Embryonic facial prominence (tissue), 1 donor: Measurements from ENCODE around the gene CCDC102B.
A peak's percentile ranks its signal among the peaks of the same experiment; 100 is the strongest.
"Not testable (repeated sequence)": the region's sequence is repeated elsewhere in the genome, so short reads cannot be mapped to it uniquely, and the experiment has no call there.

Experiments
- DNase-seq: peaks from one replicate; pipeline ENCODE4 v3.0.0-alpha.2; 2016; ENCODE audit errors: extremely low spot score

The CCDC102B gene

DNA sequence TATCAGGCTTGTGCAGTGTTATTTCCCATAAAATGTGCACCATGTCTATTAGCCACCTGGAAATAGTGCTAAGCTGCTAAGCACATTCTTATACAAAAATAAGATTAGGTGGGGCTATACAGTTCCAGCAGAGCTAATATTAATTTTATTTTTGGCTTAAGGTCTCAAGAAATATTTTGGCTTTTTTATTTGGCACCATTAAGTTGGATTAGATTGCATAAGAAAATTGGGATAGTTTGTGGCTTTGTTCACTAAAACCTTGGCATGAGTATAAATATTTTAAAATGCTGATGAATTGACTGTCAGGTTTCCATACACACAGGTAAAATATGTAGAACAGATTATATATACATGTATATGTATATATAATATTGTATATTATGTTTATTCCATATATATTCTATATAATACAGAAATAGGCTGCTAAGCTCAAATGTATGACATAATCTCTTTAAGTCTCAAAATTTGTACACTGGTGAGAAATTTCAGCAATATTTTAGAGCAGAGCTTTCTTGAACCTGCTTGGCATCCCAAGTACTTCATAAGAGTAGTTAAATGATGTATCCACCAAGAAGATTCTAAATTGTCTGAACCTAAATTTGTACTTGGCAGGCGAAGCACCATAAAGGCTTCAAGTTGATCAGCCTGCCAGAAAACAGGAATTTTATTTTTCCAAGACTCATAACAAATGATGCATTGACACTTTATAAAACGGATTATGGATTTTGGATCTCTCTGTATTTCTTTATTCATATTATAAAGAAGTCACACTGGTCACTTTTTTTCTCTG is 32.6 kb downstream of the CCDC102B start:
- no peak for DNase-seq

DNA sequence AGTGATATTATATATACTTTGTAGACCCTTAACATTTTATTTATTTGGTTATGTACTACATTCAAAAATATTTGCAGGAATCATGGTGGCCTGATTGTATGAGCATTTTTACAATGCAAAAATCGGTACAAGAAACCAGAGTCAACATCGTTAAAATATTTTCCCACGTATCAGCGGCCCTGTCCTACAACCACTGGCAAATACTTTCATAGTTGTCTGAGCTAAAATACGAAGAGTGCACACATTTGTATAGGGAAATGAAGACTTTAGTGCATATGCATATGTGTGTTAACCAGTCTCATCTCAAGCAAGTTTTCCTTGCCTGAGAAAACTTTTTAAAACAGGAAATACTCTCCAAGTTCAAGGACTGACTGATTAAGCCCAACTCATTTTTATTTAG is 35.9 kb downstream of the CCDC102B start:
- DNase-seq: no peak

DNA sequence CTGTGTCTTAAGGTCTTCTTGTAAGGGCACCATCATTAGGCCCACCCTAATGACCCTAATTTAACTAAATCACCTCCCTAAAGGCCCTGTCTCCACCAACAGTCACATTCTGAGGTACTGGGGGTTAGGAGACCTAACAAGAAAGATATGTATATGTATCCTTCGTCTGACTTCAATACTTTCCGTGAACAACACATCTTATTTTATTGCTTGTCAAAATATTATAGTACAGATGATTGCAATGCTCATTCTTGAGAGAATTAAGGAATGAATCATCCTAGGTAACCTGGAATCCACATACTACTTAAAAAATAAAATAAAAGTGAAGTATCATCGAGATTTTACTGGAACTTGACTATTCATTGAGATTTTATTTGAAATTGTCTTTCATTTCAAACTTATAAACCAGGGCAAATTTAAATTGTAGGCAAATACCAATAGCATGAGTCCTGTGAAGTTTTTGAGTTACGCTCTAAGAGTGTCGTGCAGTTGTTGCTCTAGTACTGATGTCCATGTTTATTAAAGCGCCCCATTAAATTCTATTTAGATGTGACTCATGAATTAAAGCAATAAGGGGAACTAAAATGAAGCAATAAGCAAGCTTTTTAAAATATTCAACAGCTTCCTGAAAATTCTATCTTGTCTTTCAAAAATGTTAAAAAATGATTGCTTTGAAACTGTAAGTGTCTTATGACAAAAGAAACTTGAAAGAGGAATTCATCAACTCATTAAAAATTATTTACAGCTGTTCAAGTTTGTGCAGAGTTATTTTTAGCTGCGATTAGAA is 40.0 kb downstream of the CCDC102B start:
- no peak for DNase-seq

DNA sequence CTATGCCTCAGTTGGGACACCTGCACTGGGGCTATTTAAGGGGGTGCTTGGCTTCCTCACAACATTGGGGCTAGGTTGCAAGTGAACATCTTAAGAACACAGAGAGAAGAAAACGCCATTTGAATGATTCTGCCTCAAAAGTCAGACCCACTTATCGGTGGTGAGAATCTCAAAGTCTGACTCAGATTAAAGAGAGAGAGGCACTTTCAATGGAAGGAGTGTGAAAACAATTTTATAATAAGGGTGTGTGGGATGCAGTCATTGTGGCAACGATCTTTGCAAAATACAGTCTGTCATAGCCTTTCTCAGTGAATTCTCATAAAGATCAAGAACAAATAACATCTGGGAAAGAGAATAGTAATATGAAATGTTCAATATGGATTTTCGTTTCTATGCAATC is 41.8 kb downstream of the CCDC102B start:
- no peak for DNase-seq

DNA sequence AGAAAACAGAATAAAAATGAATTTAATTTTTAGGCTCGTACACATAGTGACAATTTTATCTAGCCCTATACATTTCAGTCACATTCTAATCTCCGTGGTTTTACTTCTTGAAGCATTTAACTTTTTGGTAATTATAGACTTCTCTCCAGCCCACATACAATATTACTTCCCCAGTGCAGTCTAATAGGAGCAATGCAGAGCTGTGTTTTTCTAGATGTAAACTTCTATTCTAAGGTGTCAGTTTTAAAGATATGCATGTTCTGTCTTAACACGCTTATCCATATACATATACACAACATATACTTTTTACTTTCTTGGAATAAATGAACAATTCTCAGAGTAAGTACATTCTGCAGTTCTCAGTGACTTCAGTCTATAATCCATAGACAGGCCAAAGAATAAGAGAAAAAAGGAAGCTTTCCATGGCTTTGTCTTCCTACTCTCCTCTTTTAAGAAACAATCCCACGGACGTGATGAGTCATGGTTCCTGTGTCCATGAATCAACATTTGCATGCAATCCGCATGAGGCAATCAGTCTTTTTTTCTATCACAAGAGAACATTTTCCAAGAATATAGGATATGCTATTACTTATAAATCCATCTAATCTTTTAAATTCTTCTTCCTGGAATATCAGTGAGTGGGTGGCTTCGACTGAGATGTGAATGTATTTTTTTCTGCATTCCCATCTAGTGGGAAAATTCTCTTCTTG is 42.8 kb downstream of the CCDC102B start:
- DNase-seq: no peak

- no peak for DNase-seq
Observed at GRCh38 chr18:68841301-68841700, 43.4 kb downstream of the CCDC102B start.

DNA sequence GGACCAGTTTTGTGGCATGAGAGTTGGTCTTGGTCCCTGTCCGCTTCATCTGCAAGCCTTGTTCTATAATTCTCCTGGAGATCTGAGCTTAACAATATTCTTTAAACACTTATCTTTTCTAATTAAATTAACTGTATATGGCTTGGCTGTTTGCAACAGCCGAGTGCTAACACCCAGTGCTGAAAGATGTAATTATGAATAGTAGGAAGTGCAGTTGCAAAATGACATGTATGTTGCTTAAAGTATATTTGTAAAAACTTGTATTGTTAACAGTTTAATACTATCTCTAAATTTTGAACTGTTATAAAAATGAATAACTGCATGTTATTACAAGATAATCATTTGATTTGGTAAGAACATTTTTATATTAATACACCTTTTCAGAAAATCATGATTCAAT is 45.1 kb downstream of the CCDC102B start:
- DNase-seq: no peak

- no peak for DNase-seq
Observed at GRCh38 chr18:68843473-68844089, 45.7 kb downstream of the CCDC102B start.

DNA sequence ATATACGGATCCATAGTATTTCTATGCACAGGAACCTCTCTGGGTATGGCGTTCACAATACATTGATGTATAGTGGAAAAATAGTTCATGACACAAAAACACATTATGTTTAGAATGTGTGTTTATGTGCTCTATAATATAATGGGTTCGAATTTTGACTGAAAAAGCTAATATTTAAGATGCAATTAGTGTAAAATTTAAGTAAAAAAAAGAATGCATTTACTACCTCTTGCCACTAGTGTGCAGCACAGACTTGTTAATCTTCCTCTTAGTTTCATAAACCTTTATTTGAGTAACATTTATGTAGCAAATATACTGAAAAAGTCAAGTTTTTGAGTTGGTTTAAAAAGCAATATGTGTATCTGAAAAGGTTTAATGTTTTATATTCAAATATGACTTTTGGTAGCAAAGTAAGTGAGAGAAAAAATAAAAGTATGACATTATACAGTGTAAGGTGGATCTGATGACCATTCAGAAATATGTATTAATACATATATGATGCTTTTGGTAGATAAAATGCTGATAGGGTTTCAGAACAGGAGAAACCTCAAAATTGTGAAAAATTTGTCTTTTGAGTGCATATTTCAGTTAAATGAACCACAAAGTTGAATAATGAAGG is 49.4 kb downstream of the CCDC102B start:
- peak; percentile 39 for DNase-seq

GRCh38 chr18:68848242-68848641 is 50.4 kb downstream of the CCDC102B start:
- no peak for DNase-seq

DNA sequence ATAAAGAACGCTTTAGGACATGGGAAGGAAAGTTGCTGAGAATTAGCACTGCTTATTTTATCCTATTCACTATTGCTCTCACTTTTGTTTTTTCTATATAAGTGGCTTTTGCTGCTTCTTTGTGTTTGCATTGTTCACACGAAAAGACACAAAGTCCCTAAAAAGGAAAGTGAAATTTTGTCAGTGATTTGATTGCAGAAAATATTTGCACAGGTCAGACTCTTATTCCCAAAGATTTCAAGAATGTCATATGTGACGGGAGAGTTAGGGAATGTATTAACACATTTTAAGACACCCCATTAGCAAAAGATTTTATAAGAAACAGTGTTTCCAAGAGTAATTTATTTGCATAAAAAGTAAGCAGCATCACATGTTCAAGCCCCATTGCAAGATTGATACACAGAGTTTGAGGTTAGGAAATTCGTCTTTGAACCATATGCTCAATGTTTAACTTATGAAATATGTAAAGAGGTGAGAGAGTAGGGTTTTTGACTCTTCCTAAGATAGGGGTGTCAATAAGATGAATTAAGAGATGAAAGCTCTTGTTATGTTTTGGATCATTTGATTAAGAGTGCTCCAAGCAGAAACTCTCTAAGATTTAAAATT is 57.0 kb downstream of the CCDC102B start:
- no peak for DNase-seq

DNA sequence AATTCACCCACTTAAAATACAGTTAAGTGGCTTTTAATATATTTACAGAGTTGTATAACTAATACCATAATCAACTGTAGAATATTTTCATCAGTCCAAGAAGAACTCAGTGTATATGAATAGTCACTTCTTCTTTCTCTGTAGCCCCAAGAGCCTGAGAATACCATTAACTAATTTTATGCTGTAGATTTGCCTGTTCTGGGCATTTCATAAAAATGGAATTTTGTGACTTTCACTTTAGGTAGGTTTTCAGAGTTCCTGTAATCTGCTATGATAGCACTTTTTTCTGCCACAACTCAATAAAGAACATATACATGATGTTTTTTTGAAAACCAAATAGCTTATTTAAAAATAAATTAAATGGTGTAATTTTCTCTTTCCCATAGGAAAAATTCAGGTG is 57.6 kb downstream of the CCDC102B start:
- no peak for DNase-seq

- DNase-seq: no peak
Observed at GRCh38 chr18:68861365-68861764, 63.5 kb downstream of the CCDC102B start.

DNA sequence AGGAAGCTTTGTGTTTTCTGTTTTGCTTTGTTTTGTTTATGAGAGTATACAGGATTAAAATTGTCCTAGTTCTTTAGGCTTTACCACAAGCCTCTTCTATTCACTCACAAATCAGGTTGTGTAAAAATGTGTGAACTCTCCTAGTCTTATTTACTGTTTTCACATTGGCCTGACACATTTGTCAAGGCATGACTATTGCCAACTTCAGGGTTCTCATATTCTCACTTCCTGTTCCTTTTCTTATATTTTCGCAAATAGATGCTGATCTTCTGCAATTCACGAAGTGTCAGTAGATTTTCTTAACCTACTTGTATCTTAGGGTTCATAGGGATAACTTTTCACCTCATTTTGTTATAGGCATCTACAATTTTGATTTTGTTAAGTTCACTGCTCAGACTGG is 67.1 kb downstream of the CCDC102B start:
- no peak for DNase-seq

GRCh38 chr18:68865503-68865902 is 67.6 kb downstream of the CCDC102B start:
- DNase-seq: no peak

- no peak for DNase-seq
Observed at GRCh38 chr18:68873003-68873402, 75.1 kb downstream of the CCDC102B start.

DNA sequence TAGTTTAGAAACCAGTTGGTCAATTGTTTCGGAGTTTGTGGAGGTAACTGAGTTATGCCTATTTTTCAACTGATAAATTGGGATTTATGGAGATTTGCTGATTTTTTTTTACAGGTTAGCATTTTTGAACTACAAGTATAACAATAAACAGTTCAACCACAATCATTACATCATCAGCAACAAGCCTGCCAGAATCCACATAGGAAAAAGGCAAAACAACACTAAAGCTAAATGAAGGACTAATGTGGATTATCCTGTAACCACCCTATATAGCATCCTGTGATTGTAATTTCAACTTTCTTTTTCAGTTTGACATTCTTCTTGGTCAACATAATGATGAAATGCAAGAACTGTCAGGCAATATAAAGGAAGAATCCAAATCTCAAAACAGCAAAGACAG is 76.5 kb downstream of the CCDC102B start:
- no peak for DNase-seq

DNA sequence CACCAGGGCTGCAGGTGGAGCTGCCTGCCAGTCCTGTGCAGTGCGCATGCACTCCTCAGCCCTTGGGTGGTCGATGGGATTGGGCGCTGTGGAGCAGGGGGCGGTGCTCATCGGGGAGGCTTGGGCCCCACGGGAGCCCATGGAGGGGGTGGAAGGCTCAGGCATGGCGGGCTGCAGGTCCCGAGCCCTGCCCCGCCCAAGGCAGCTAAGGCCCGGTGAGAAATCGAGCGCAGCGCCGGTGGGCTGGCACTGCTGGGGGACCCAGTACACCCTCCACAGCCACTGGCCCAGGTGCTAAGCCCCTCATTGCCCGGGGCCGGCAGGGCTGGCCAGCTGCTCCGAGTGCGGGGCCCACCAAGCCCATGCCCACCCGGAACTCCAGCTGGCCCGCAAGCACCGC is 82.1 kb downstream of the CCDC102B start:
- not testable (repeated sequence) for DNase-seq

- DNase-seq: no peak
Observed at GRCh38 chr18:68887410-68887809, 89.5 kb downstream of the CCDC102B start.

DNA sequence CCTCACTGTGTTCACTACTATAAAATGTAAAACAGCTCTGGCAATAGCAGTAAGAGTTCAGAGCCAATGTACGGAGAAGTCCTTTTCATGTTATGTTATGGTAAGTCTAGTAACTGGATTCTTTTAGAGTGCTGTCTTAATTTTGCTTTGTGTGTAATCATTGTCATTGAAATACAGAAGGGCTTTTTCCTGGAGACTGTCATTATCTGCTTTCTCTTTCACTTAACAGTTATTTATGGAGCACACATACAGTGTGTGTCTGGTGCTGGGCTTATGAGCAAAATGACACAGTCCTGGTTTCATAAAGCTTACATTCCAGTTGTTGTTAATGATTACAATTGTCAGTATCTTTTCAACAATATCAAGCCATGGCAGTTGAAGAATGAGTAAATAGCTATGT is 95.5 kb downstream of the CCDC102B start:
- no peak for DNase-seq

- DNase-seq: no peak
Observed at GRCh38 chr18:68897286-68897685, 99.4 kb downstream of the CCDC102B start.
